Keratinocyte (primary cell): ENCODE data around the gene SLC35B2. TPM values are rescaled to one million over a fixed set of nuclear protein-coding genes. Genes with fewer than 3 reads are reported as not detected.

Experiments used
- DNase-seq: peaks from one replicate; pipeline ENCODE4 v3.0.0-alpha.2; 2011; ENCODE audit warnings: low read depth, missing footprints, low spot score
- FAIRE-seq: peaks from 2 replicates; lab custom pipeline; 2011; peaks lifted over from hg19 to GRCh38; lab: Jason Lieb, UNC
- H2AFZ ChIP-seq: 2 replicates; pipeline ENCODE4 v1.6.0; 2012; ENCODE audit warnings: low read length, control low read depth, inconsistent platforms; ENCODE audit not compliant: control insufficient read depth
- H3K27ac ChIP-seq: 2 replicates; pipeline ENCODE4 v1.5.1; 2011; ENCODE audit warnings: low read length; ENCODE audit not compliant: control insufficient read depth, insufficient read depth
- H3K27me3 ChIP-seq: 3 replicates; pipeline ENCODE4 v1.6.0; 2011; ENCODE audit warnings: low read length; ENCODE audit not compliant: control insufficient read depth, insufficient read depth; ENCODE audit errors: extremely low read depth
- H3K36me3 ChIP-seq, 2 experiments: 2 replicates in 1 of 2; 3 replicates in 1 of 2; pipeline ENCODE4 v1.5.1; 2011; ENCODE audit warnings: low read length in 2 of 2, mild to moderate bottlenecking in 1 of 2; ENCODE audit not compliant: control insufficient read depth in 2 of 2, insufficient read depth in 2 of 2; ENCODE audit errors: extremely low read depth in 1 of 2
- H3K4me1 ChIP-seq: 3 replicates; pipeline ENCODE4 v1.5.1; 2011; ENCODE audit warnings: low read length; ENCODE audit not compliant: control insufficient read depth, insufficient read depth; ENCODE audit errors: extremely low read depth
- H3K4me2 ChIP-seq: 3 replicates; pipeline ENCODE4 v1.6.0; 2011; ENCODE audit warnings: low read depth, low read length; ENCODE audit not compliant: control insufficient read depth, insufficient read depth; ENCODE audit errors: extremely low read depth
- H3K4me3 ChIP-seq, 3 experiments: fragments of 200-600 bp in 1 of 3; sonication (generic) in 1 of 3; 2 replicates in 2 of 3; 3 replicates in 1 of 3; pipeline ENCODE4 v1.5.1; 2011 to 2016; ENCODE audit warnings: low read length in 3 of 3, mild to moderate bottlenecking in 3 of 3, control low read depth in 2 of 3, inconsistent platforms in 1 of 3, low read depth in 1 of 3, mixed read lengths in 1 of 3, mixed run types in 1 of 3, moderate library complexity in 1 of 3; ENCODE audit not compliant: control insufficient read depth in 2 of 3, insufficient read depth in 2 of 3; ENCODE audit errors: extremely low read depth in 1 of 3
- H3K79me2 ChIP-seq: 2 replicates; pipeline ENCODE4 v1.6.0; 2012; ENCODE audit warnings: low read length; ENCODE audit not compliant: control insufficient read depth, insufficient read depth
- H3K9ac ChIP-seq: 3 replicates; pipeline ENCODE4 v1.6.0; 2011; ENCODE audit warnings: low read length; ENCODE audit not compliant: control insufficient read depth, insufficient read depth; ENCODE audit errors: extremely low read depth
- H3K9me1 ChIP-seq: 3 replicates; pipeline ENCODE4 v1.6.0; 2011; ENCODE audit warnings: low read length; ENCODE audit not compliant: control insufficient read depth, insufficient read depth; ENCODE audit errors: extremely low read depth
- H3K9me3 ChIP-seq: 2 replicates; pipeline ENCODE4 v1.5.1; 2012; ENCODE audit warnings: low read depth, low read length; ENCODE audit not compliant: control insufficient read depth
- H4K20me1 ChIP-seq: 3 replicates; pipeline ENCODE4 v1.6.0; 2011; ENCODE audit warnings: low read length; ENCODE audit not compliant: control insufficient read depth, insufficient read depth; ENCODE audit errors: extremely low read depth
- EZH2 ChIP-seq: IDR thresholded peaks from one replicate; pipeline ENCODE4 v1.6.1; 2012; ENCODE audit warnings: inconsistent platforms, mild to moderate bottlenecking, low read length, moderate library complexity
- dilution Hi-C: fragments of 300-500 bp; cut with MboI; formaldehyde crosslinking; loops from one replicate; pipeline ENCODE4 v1.7.0; 2020; ENCODE audit warnings: low sequenced_read_pairs; ENCODE audit not compliant: extremely low pct_ligation_motif_present
- polyA plus RNA-seq, 5 experiments: library from polyadenylated mRNA; depleted of rRNA in 3 of 5; stranded (reverse) in 3 of 5; stranded (forward) in 1 of 5; unstranded in 1 of 5; fragments of >200 nt; gene quantifications; 1 replicate in 1 of 5; 2 replicates in 3 of 5; 3 replicates in 1 of 5; pipeline versions ENCODE4 v1.2.1 to v1.2.3, GENCODE V29; 2011 to 2012; ENCODE audit warnings: missing spikeins in 2 of 5, low read depth in 1 of 5, low replicate concordance in 1 of 5
- small RNA-seq, 3 experiments: library from RNA; depleted of rRNA; stranded (forward); fragments of <200 nt; gene quantifications; one replicate each; pipeline ENCODE3, GENCODE V24; 2012; ENCODE audit warnings: low read depth in 3 of 3, low replicate concordance in 1 of 3; ENCODE audit not compliant: insufficient read length in 3 of 3
- TF ChIP-seq, protein P1 (sequence below), 3 experiments: IDR thresholded peaks in 1 of 3; conservative IDR thresholded peaks in 1 of 3; optimal IDR thresholded peaks in 1 of 3; 2 replicates in 2 of 3; 3 replicates in 1 of 3; pipeline versions ENCODE3 to v1.5.1; 2011; ENCODE audit warnings: low read length in 3 of 3, mild to moderate bottlenecking in 3 of 3, moderate library complexity in 2 of 3, control low read depth in 1 of 3, inconsistent platforms in 1 of 3; ENCODE audit not compliant: insufficient read depth in 2 of 3; ENCODE audit errors: extremely low read depth in 1 of 3

SLC35B2 gene
- polyA plus RNA-seq, 1 donor (not counting 4 experiments of a cell fraction or from before 2014, with no cell fraction given), result 69.9 TPM

DNA sequence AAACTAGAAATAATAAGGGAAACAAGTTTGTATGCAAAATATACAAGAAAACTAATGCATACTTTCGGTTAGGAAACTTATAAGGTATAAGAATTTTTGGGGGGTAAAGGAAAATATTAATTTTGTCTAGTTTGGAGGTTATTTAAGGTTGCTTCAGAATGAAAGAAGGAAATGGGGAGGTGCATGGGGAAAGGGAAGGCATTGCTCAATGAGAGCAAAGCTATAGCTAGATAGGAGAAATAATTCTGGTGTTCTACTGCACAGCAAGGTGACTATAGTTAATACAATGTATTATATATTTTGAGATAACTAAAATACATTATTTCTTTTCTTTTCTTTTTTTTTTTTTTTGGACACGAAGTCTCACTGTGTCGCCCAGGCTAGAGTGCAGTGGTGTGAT, 46.0 kb downstream of the SLC35B2 start:
- Histone ChIP-seq H3K27me3 (no peaks in the 10 kb centered on the region), H3K4me1 (peaks cover 5% of the 10 kb centered on the region), H2AFZ (no peak overlapping the region), H3K9me3 (no peaks in the 10 kb centered on the region), H3K36me3 (no peaks in the 10 kb centered on the region), H3K79me2 (no peaks in the 10 kb centered on the region), H3K27ac (no peak overlapping the region), H3K9me1 (no peaks in the 10 kb centered on the region), H3K4me3 (no peak overlapping the region), H4K20me1 (no peaks in the 10 kb centered on the region), H3K4me2 (no peak overlapping the region), H3K9ac (no peak overlapping the region)
- no peak for TF ChIP-seq EZH2
- TF ChIP-seq, protein P1, sequence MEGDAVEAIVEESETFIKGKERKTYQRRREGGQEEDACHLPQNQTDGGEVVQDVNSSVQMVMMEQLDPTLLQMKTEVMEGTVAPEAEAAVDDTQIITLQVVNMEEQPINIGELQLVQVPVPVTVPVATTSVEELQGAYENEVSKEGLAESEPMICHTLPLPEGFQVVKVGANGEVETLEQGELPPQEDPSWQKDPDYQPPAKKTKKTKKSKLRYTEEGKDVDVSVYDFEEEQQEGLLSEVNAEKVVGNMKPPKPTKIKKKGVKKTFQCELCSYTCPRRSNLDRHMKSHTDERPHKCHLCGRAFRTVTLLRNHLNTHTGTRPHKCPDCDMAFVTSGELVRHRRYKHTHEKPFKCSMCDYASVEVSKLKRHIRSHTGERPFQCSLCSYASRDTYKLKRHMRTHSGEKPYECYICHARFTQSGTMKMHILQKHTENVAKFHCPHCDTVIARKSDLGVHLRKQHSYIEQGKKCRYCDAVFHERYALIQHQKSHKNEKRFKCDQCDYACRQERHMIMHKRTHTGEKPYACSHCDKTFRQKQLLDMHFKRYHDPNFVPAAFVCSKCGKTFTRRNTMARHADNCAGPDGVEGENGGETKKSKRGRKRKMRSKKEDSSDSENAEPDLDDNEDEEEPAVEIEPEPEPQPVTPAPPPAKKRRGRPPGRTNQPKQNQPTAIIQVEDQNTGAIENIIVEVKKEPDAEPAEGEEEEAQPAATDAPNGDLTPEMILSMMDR (optimal IDR thresholded peaks at IDR 0.05 in 1 of 3, IDR thresholded peaks at IDR 0.05 in 1 of 3, conservative IDR thresholded peaks at IDR 0.05 in 1 of 3; ENCODE audit: extremely low read depth in 1 of 3, insufficient read depth in 2 of 3, low read length in 3 of 3), result no peak
- DNase-seq (no peak), FAIRE-seq (no peak)
- dilution Hi-C loops, result no loop called here

DNA sequence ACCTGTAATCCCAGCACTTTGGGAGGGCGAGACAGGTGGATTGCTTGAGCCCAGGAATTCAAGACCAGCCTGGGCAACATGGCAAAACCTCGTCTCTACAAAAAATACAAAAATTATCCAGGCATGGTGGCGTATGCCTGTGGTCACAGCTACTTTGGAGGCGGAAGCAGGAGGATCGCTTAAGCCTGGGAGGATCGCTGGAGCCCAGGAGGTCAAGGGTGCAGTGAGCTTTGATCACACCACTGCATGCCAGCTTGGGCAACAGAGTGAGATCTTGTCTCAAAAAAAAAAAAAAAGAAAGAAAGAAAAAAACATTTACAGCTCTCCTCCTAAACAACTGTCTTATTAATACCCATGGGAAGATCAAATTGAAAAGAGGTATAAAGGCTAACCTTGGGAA, 49.4 kb downstream of the SLC35B2 start:
- Histone ChIP-seq H3K9me3 (no peaks in the 10 kb centered on the region), H3K4me2 (no peak overlapping the region), H4K20me1 (no peaks in the 10 kb centered on the region), H3K9ac (no peak overlapping the region), H3K4me3 (no peak overlapping the region), H3K4me1 (peaks cover 11% of the 10 kb centered on the region), H3K9me1 (no peaks in the 10 kb centered on the region), H2AFZ (no peak overlapping the region), H3K27me3 (no peaks in the 10 kb centered on the region), H3K36me3 (no peaks in the 10 kb centered on the region), H3K79me2 (no peaks in the 10 kb centered on the region), H3K27ac (no peak overlapping the region)
- FAIRE-seq (no peak), DNase-seq (no peak)
- dilution Hi-C loops, result no loop called here
- TF ChIP-seq, protein P1 (optimal IDR thresholded peaks at IDR 0.05 in 1 of 3, IDR thresholded peaks at IDR 0.05 in 1 of 3, conservative IDR thresholded peaks at IDR 0.05 in 1 of 3; ENCODE audit: extremely low read depth in 1 of 3, insufficient read depth in 2 of 3, low read length in 3 of 3), result no peak
- TF ChIP-seq EZH2, result no peak

Small RNA genes lying within 50 kb of the gene (small RNA-seq; reads per million reads assigned to genes)
- gene RN7SL811P, result 0 reads per million in 3 experiments

Other genes starting within 250 kb of the SLC35B2 start
- gene MRPL14, start 130.1 kb downstream of the SLC35B2 start, polyA plus RNA-seq, result 103 to 136 TPM (median 133 TPM) in 3 replicates
- 64.8 to 110 TPM (median 80.8 TPM) in 3 replicates for gene TMEM63B, start 130.0 kb downstream of the SLC35B2 start, polyA plus RNA-seq
- gene CAPN11, start 98.7 kb downstream of the SLC35B2 start, polyA plus RNA-seq, result 0.04 TPM in 1 of 3 replicates, not detected in the others
- gene MYMX, start 40.6 kb downstream of the SLC35B2 start, polyA plus RNA-seq, result 0.09 TPM in 1 of 3 replicates, not detected in the others
- gene SLC29A1, start 33.9 kb downstream of the SLC35B2 start, polyA plus RNA-seq, result 51.0 to 69.8 TPM (median 55.3 TPM) in 3 replicates
- 653 to 1,215 TPM (median 1,089 TPM) in 3 replicates for gene HSP90AB1, start 10.4 kb downstream of the SLC35B2 start, polyA plus RNA-seq
- 5.7 to 7.3 TPM (median 6.5 TPM) in 3 replicates for gene NFKBIE, start 8.0 kb upstream of the SLC35B2 start, polyA plus RNA-seq
- not detected in 3 replicates for gene TMEM151B, start 12.9 kb upstream of the SLC35B2 start, polyA plus RNA-seq
- gene AARS2, start 55.8 kb upstream of the SLC35B2 start, polyA plus RNA-seq, result 5.8 to 8.5 TPM (median 5.9 TPM) in 3 replicates
- not detected in 3 replicates for gene SPATS1, start 85.1 kb upstream of the SLC35B2 start, polyA plus RNA-seq
- 10.8 to 16.6 TPM (median 12.6 TPM) in 3 replicates for gene CDC5L, start 130.2 kb upstream of the SLC35B2 start, polyA plus RNA-seq